NCI-H82 (cell line): ENCODE results near the gene RPL13A.

ENCODE experiments used
- DNase-seq: peaks from one replicate; lab custom pipeline; 2025; lab: John Stamatoyannopoulos, UW

Gene RPL13A

DNA sequence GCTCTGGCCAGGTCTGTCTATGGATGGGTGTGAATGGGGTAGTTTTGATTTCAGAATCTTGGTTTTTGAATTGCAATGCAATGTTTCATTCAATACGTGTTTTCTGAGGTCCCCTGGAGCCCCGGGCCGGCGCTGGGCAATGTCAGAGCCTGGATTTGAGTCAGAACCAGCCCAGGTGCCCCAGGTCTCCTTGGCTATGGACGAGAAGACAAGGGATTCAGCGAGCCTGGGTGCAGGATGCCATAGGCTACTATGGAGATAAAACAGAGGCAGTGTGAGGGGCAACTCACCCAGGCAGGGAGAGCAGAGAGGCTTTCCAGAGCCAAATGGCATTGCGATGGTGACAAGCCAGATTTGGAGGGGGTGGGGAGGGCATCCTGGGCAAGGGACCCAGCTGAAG, 1.2 kb upstream of the RPL13A start:
- no peak for DNase-seq

DNA sequence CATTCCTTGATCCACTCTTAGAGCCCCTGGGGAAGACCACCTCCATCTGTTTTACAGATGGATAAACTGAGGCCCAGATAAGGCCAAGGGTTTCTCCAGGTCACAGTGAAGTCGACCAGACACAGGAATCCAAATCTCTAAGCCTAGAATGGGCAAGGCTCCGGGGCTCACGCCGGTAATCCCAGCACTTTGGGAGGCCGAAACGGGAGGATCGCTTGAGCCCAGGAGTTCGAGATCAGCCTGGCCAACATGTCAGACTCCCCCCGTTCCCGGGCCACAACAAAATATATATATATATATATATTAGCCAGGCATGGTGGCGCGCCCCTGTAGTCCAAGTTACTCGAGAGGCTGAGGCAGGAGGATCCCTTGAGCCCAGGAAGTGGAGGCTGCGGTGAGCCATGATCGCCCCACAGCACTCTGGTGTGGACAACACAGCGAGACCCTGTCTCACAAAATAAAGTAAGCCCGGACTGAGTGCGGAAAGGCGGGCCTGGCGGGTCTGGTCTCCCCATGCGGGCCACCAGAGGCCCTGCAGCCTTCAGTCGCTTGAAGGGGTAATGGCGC, 615 bp upstream of the RPL13A start:
- no peak for DNase-seq

DNA sequence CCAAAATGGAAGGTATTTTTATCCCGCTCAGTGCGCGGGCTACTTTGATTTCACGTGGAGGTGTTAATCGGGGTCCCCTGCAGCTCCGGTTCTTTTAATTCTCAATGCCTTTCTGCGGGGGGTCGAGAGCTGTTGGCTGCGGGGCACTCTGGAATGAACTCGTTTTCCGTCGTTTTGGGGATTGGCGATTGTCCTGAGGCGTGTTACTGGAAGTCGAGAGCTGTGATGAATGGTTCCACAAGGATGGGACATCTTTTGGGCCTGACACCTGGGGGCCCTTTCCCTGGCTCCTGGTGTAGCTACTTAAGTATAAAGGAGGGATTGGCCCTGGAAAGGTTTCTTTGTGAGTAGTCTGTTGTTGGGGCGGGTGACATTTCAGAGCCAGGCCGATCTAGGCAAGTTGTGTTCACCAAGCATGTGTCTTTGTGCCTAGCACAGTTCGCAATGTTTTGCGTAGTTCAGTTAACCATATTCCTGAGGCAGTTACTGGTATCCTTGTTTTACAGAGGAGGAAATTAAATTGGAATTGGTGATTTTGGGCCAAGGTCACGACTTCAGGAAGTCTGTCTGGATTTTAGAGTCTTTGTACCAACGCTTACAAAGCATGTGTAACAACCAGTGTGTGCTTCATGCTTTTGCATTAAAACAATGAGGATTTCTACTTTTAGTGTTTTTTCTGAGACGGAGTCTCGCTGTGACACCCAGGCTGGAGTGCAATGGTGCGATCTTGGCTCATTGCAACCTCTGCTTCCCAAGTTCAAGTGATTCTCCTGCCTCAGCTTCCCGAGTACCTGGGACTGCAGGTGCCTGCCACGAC, 846 bp downstream of the RPL13A start:
- DNase-seq, result peak; percentile 42

DNA sequence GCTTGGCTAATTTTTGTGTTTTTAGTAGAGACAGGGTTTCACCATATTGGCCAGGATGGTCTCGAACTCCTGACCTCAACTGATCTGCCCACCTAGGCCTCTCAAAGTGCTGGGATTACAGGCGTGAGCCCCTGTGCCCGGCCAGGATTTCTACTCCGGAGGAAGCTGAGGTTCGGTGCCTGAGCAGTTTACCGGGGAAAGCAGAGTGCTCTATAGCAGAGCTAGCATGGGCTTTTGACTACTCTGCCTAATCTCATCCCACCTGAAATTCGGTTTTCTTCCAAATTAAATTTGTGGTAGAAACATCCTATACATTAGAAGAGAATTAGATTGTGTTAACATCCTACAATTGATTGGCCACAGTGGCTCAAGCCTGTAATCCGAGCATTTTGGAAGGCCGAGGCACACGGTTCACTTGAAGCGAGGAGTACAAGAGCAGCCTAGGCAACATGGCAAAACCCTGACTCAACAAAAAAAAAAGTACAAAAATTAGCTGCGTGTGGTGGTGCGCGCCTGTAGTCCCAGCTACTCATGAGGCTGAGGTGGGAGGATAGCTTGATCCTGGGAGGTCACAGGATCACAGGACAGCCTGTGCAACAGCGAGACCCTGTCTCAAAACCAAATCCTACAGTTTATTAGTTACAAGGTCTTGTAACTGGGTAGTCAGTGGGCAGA, 1.6 kb downstream of the RPL13A start:
- DNase-seq, result peak; percentile 23

DNA sequence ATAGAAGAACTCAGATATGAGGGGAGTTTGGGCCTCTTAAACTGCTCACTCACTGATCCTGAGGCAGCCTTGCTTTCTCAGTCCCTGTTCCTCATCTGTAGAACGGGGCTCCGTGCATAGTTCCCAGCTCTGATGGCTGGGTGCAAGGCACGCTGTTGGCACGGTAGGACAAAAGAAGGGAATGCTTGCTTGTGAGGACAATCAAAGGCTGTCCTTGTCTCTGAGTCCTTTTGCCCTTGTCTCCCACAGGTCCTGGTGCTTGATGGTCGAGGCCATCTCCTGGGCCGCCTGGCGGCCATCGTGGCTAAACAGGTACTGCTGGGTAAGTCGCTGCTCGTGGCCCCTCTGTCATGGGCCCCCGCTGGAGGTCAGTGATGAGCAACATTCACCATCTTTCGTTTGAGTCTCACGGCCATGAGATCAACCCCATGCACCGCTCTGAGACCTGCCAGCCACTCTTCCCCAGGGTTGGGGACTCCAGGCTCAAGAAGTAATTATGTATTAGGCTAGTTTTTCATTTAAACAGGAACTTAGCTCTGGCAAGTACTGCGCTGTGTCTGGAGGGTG, 2.3 kb downstream of the RPL13A start:
- DNase-seq, result peak; percentile 32

DNA sequence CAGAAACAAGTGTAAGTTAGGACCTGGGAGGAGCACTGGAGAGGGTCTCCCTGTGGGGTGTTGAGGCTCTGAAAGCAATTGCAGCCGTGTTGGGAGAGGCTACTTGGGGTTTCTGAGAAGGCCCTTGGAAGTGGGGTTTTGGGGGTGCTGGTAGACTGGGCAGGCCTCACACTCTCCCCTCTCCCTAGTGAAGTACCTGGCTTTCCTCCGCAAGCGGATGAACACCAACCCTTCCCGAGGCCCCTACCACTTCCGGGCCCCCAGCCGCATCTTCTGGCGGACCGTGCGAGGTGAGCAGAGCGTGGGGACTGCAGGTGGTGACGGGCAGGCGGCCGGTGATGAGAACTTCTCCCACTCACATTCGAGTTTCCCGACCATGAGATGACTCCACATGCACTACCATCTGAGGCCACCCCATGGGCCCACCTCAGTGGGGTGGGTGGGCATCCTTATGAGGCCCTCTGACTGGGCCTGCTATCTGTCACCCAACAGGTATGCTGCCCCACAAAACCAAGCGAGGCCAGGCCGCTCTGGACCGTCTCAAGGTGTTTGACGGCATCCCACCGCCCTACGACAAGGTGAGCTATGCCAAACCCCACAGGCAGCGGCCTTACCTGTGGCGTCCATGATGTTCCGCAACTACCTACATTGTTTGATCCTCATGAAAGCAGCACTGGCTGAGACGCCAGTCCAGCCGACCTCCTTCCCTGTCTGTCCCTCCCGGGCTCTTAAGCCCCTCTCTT, 3.0 kb downstream of the RPL13A start:
- no peak for DNase-seq

DNA sequence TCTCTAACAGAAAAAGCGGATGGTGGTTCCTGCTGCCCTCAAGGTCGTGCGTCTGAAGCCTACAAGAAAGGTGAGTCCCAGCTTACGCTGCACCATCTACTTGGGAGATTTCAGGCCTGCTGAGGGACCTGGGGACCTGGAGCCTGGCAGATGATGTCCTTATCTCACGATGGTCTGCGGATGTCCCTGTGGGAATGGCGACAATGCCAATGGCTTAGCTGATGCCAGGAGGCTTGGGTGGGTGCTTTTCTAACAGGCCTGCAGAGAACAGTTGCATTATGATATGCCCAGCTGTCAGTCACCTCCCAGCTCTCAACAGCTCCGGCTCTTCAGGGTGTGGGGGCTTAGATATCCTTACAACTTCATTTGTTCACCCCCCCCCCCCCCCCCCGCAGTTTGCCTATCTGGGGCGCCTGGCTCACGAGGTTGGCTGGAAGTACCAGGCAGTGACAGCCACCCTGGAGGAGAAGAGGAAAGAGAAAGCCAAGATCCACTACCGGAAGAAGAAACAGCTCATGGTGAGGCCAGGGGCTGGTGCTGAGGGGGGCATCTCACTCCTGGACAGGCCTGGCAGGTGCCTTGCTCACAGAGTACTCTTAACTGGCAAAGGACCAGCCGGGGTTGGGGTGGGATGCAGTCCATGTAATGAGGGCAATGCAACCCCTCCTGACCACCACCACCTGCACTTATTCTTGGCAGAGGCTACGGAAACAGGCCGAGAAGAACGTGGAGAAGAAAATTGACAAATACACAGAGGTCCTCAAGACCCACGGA, 3.8 kb downstream of the RPL13A start:
- no peak for DNase-seq

DNA sequence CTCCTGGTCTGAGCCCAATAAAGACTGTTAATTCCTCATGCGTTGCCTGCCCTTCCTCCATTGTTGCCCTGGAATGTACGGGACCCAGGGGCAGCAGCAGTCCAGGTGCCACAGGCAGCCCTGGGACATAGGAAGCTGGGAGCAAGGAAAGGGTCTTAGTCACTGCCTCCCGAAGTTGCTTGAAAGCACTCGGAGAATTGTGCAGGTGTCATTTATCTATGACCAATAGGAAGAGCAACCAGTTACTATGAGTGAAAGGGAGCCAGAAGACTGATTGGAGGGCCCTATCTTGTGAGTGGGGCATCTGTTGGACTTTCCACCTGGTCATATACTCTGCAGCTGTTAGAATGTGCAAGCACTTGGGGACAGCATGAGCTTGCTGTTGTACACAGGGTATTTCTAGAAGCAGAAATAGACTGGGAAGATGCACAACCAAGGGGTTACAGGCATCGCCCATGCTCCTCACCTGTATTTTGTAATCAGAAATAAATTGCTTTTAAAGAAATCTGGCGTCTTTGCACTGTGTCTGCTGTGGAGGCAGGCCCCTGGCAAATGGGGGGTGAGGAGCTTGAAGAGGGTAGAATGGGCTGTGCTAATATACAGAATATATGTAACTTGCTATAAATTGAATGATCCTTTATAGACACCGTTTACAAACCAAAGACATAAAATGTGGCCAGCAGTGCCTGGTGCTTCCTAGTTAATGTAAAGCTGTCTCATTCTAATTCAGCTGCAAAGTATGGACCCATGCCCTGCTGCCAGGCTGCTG, 4.6 kb downstream of the RPL13A start:
- DNase-seq, result peak; percentile 55

DNA sequence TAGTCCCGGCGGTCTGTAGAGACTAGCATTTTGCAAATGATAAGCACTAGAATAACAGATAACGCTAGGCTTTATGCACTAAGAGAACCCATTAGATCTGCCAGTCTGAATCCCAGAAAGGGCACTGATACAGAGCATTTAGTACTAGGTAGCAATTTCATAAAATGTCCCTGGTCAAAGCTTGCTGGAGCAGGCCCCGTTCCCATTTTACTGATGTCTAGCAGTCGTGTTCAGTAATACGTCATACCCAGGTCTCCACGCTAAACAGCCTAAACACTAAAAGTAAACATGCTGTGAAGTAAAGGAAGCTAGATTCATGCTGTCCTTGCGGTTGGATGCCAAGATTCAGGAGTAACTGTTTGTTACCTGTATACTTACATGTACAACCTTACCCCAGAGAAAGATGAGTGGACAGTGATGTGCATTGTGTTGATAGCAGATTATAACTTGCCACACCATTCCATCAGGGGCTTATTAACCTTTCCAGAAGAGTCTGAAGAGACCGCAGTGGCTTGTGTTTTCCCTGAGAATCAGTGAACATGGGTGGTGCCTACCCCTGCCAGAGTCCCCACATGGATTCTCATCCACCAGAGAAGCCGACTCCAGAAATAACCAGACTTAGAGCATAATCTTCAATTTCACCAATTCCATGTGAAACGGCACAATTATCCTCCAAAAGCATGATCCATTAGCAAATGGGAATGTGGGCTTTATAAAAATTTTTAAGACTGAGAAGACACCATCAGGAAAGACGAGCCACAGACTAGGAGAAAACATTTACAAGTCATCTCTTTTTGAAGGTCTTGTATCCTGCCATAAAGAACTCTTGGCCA, 5.4 kb downstream of the RPL13A start:
- peak; percentile 78 for DNase-seq

DNA sequence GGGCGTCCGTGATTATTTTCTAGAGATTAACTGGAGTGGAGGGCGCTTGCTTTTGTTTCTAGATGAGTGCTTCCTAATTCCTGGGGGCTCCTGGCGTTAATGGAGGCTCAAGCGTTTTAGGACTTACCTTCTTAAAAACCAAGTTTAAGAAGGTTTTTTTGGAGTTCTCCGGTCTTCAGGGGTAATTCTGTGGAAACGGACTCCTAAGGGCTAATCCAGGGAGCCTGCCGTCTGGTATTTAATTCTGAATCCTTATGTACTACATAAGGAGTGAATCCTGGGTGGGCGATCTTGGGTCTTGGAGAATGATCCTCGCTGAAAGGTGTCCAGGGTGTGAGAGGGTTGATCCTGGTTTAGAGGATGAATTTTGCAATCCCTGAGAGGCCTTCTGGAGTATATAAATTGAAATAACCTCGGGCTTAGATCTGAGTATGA, 9.2 kb downstream of the RPL13A start:
- peak; percentile 55 for DNase-seq

DNA sequence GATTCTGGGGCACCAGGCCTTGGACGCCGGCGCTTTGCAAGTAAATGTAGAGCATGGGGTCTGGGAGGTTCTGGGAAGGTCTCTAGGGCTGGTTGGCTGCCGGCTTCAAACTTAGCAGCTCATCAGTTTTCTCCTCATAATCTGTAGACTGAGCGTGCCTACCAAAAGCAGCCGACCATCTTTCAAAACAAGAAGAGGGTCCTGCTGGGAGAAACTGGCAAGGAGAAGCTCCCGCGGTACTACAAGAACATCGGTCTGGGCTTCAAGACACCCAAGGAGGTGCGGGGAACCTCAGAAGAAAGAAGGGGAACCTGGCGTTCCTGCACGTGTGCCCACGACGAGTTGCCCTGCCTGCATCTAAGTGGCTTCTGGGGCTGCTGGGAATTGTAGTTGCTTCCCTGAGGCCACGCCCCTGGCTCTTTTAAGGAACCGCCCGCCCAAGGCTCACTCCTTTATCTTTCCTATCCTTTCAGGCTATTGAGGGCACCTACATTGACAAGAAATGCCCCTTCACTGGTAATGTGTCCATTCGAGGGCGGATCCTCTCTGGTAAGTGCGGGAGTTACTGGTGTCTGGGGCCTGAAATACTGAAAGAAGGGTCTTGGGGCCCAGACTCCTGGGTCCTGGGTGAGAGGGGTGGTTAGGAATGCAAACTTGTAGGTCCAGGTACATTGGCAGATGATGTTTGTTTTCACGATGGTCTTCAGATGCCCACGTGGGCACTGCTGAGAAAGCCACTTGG, 9.8 kb downstream of the RPL13A start:
- peak; percentile 78 for DNase-seq

DNA sequence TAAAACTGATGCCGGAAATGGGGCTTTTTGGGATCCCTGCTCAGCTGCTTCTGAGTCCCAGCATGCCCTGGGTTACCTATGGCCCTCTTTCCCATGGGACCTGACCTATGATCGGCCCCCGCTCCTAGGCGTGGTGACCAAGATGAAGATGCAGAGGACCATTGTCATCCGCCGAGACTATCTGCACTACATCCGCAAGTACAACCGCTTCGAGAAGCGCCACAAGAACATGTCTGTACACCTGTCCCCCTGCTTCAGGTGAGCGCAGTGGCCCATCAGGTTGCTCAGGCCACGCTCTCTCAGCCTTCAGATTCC, 10.3 kb downstream of the RPL13A start:
- no peak for DNase-seq

DNA sequence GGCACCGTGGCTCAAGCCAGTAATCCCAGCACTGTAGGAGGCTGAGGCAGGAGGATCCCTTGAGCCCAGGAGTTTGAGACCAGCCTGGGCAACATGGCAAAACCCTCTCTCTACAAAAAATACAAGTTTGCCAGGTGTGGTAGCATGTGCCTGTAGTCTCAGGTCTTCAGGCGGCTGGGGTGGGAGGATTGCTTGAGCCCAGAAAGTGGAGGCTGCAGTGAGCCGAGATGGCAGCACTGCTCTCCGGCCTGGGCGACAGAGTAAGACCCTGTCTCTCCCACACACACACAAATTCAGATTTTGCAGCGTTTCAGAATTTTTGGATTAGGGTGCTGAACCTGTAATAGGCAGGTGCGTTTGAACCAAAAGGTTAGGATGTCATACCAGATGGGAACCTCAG, 11.1 kb downstream of the RPL13A start:
- DNase-seq, result no peak

DNA sequence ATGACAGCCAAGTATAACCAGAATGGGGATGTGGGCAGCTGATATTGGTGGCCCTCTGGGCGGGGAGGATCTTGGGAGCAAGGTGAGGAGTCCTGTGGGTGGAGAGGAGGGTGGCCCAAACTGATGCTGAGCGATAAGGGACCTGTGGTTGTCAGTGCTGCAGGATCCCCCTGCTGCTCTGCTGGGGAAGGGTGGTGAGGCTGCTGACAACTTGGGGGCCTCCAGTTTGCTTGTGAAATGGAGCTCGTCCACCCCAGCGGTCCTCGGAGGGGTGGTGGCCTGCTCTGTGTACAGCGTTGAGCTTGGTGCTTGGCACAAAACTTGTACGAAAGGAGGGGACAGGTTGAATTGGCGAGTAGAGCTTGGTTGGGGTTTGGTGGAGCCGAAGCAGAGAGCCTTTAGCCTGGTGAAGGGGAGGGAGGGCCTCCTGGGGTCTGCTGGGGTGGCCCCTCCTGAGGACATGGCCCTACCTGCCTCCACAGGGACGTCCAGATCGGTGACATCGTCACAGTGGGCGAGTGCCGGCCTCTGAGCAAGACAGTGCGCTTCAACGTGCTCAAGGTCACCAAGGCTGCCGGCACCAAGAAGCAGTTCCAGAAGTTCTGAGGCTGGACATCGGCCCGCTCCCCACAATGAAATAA, 11.7 kb downstream of the RPL13A start:
- DNase-seq, result no peak

DNA sequence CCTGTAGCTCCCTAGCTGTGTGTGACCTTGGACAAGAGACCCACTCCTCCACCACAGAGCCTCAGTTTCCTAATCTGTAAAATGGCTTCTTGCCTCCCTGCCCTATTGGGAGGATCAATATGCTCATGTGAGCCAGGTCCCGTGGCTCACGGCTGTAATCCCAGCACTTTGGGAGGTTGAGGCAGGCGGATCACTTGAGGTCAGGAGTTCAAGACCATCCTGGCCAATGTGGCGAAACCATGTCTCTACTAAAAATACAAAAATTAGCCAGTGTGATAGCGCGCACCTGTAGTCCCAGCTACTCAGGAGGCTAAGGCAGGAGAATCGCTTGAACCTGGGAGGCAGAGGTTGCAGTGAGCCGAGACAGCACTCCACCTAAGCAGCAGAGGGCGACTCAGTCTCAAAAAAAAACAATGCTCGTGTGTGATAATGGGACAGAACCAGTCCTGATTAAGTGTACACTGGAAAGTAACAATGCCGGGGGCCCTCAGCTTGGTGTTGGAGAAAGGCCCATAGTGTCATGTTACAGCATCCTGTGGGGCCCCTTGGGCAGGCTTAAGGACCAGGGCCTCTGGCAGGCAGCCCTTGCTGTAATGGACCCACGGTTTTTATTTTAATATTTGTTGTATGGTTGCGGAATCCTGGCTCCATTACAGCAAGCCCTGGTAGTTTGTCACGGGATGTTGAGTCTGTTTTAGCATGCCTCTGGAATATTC, 15.6 kb downstream of the RPL13A start:
- DNase-seq, result peak; percentile 77

DNA sequence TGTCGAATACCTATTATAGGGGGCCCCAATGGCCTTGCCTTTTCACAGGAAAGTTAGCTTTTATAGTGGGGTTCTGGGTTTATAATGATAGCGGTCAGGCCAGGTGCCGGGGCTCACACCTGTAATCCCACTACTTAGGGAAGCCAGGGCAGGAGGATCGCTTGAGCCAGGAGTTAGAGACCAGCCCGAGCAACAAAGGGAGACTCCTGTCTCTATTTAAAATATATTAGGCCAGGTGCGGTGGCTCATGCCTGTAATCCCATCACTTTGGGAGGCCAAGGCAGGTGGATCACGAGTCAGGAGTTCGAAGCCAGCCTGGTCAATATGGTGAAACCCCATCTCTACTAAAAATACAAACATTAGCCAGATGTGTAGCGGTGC, 16.2 kb downstream of the RPL13A start:
- no peak for DNase-seq

DNA sequence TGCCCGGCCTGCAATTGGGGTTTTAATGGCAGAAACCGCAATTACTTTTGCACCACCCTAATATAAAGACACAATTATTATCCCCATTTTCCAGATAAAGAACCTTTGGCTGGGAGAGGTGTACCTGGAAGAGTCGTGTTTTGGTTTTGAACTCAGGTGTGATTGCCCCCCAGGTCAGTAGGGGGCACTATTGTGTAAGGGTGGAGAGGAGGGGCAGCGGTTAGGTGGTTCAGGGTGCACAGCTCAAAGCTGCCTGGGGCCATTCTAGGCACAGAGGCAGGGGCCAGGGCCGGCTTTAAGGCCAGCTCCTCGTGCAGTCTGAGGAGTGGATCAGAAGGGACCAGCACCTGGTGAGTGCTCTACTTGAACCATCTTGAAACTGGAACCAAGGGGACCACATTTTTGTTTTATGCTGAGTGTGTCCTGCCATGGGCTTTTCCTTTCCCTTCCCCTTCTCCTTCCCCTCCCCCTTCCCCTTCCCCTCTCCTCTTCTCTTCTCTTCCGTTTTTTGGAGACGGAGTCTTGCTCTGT, 19.2 kb downstream of the RPL13A start:
- DNase-seq, result peak; percentile 87
